ENCODE results near the gene CD3D.

CD3D gene

DNA sequence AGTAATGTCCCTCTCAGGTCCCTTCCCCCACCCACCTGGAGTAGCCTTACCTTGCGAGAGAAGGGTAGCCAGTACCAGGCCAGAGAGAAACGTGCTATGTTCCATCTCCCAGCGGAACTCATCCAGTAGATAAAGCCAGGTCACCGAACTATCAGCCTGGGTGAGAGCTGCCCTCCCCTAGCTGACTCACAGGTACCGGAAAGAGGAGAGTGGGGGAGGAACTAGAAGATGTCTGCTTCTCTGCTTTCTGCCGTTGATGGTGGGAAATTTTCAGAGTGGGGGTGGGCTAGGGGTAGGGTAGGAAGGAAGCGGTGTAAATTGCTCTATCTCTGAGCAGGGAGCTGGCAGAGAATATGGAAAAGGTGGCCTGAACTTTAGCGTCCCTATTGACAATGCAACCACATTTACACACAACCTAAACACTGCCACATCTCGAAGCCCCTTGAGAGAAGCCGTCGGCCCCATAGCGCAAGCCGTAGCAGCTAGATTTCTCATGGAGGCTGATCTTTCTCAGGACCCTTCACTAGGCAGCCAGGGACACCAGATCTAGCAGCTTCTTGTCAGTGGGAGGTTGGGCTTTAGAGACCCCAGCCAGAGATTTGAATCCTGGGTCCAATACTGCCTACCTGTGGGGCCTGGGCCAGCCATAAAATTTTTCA lies at the start of gene CD3D:
CD3D (minus strand) TSS at position 203 of the 659 bp plus-strand sequence; CDS start at position 105, 98 bp downstream.
- DNase-seq = no peak

DNA sequence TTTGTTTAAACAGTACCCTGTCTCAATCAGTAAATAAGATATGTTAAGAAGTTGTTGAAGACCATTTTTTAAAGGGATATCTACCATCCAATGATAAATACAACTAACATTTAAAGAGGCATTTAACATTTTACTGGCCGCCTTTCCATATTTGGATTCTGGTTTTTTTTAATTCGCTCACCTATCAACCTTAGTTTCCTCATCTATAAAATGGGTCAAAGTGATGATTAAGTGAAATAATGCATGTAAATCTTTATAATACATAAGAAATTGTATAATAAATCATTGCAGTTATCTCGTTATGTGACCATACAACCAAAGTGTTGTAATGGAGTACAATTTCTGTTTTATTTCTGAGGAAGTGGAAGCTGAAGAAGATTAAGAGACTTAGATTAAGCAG lies 41.2 kb upstream of the CD3D start:
- DNase-seq = no peak

DNA sequence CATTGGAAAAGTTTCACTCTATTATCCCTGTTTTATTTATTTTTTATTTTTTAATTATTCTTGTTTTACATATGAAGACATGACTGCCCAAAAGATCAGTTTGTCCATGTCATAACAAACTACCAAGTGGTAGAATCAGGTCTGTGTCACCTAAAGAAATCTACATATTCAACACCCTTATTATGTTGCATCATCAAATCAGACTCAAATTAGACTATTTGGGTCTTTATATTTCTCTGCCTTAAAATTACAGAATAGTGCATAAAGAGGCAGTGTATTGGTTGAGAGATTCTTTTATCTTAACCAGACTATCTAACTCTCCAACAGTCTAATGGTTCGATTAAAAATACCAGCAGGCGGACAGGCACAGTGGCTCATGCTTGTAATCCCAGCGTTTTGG lies 40.4 kb upstream of the CD3D start:
- DNase-seq = no peak

DNA sequence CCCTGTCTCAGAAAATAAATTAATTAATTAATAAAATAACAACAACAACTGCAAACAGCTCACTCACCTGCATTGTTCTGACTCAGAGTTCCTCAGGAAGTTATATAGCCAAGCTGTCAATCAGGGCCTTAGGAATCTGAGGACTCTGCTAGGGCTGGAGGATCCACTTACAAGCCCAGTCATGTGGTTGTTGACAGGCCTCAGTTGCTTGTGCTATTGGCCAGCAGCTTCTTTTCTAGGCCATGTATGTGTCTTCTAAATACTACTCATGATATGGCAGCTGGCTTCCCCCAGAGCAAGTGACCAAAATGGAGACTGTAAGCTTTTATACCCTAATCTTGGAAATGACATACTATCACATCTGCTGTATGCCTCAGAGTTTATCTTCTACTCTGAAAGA lies 38.1 kb upstream of the CD3D start:
- DNase-seq = no peak

DNA sequence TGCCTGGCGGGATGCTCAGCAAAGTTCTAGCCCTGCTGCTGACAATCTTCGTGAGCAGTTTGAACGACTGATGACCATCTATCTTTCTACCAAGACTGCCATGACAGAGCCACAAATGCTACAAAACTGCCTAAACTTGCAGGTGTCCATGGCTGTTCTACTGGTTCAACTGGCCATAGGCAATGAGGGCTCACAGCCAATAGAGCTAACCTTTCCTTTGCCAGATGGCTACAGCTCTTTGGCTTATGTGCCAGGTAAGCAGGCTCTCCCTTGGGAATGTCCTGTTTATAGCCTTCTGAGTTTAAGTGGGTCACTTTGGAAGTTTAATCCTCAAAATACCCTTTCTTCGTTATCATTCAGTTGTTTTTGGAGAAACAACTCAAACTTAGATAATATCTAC lies 37.0 kb upstream of the CD3D start:
- DNase-seq = no peak

DNA sequence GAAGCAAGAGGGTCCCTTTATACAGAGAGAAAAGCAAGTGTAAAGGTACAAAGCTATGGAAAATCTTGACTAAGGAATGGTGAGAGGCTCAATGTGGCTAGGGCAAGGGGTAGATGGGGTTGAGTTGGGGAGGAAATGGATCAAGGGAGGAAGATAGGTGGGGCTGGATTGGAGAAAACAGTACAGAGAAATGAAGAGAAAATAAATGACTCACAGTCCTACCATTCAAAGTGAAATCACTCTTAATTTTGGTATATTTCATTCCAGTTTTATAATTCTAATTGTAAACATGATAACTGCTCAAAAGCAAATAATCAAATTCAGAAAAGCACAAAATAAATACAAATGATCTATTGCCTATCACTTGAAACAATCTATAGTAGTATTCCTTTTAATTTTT lies 33.5 kb upstream of the CD3D start:
- DNase-seq = no peak

DNA sequence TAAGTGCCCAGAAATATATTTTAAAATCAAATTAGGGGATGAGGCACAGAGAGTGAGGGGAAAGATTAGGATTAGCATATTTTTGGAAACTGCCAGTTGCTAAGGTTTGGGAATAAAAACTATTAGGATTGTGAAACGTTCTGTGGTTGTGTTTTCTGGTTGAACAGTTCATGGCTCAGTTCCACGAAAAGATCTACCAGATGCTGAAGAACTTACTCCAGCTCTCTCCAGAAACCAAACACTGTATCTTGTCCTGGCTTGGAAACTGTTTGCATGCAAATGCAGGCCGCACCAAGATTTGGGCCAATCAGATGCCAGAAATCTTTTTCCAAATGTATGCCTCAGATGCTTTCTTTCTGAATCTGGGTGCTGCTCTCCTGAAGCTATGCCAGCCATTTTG lies 32.2 kb upstream of the CD3D start:
- DNase-seq = no peak

DNA sequence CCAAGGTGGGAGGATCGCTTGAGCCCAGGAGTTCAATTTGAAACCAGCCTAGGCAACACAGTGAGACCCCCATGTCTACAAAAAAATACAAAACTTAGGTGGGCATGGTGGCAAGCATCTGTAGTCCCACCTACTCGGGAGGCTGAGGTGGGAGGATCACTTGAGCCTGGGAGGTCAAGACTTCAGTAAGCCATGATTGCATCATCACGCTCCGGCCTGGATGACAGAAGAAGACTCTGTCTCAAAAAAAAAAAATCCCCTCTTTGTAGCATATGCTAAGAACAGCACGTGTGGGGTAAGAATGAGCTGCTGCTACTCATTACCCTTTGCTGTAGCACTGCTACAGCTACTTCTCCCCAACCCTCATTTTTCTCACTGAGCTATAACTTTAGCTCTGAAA lies 31.4 kb upstream of the CD3D start:
- DNase-seq = no peak

DNA sequence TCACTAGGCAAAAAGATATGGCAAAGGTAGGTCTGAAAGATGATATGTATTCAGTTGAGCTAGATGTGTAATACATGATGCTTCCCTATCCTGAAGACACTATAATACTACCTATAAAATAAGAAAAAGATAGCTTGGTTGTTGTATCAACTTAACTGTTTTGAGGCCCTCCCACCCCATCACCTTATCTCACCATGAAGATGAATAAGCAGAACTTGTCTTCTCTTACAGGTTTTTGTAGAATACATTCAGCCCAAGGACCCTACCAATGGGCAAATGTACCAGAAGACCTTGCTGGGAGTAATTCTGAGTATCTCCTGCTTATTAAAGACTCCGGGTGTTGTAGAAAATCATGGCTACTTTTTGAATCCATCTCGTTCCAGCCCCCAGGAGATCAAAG lies 30.8 kb upstream of the CD3D start:
- no peak for DNase-seq

DNA sequence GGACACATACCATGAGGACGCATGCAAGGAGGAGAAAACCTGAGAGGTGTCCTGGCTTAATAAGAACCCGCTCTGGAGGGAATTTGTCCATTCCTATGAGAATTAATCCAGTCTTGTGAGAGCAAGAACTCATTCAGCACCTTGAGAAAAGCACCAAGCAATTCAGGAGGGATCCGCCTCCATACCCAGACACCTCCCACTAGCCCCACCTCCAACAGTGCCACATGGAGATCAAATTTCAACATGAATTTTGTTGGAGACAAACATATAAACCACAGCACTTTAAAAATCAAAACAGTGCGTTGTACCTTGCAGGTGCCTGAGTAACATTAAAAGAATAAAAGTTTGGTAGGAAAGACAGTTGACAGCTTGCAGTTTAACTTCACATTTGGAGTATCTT lies 28.3 kb upstream of the CD3D start:
- DNase-seq = no peak

DNA sequence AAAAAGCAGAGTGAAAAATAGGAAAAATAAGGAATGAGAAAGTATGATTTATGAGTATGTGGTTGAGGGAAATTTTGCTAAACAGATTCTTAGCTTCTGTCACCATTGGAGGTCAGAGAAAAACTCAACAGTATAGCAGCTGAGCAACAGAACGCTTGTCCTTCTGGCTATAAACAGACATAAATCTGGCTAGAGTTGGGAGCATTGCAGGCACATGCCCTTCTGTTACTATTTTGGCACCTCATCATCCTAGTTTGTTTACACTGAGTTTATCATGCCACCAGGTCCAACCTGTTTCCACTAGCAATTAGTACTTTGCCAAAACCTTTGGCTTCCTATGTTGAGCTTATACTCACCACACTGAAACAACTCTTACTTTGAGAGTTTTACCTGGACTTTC lies 23.8 kb upstream of the CD3D start:
- no peak for DNase-seq

DNA sequence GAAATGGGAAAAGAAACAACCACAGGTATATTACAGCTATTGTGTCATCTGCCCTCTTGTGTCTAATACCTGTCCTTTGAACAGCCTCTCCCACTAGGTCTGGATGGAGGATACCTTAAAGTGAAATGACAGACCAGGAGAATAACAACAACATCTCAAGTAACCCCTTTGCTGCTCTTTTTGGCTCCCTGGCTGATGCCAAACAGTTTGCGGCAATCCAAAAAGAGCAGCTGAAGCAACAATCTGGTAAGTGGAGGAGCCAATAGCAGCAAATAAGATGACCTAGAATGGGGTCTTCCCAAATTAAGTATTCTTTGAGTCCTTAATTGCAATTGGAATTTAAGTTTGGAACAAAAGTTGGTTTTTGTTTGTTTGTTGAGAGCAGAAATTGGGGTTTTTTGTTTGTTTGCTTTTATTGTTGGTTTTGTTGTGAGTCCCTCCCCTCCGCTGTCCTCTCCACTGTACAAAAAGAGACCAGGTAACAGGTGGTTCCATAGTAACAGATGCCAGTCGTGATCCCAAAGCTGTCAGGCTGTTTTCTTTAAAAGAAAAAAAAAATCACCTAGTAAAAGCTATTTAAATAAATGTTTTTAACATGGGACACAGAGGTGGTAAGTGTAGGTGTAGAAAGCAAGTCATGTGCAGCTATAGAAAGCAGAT lies 22.6 kb upstream of the CD3D start:
- DNase-seq = no peak

DNA sequence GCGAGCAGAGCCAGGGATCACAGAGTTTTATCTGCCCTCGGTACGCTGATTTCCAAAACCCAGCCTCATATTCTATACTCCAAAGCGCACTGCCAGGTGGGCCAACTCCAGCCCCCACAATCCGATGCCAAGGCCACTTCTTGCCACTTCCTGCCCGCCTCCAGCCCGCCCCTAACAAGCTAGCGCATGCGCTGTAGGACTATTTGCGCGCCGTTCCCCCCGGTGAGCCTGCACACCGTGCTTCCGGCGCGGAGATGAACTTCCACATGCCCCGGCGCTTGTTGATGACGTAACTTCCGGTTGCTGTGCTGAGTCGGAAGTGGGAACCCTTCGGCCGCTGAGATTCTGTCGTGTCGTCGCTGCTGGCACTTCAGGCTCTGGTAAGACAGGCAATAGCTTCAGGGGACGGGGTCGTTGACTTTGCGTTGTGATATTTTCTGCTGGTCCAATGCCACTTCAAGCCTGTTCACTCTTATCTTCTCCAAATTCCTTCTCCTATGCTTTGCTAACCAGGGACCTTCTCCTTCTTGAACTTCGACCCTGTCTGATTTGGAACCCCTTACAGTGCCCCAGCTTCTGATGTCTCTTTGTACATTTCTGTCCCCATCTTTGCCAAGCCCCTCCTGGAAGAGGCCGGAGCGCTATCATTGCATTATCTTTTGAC lies 16.9 kb upstream of the CD3D start, which contains the start of gene UBE4A:
UBE4A (plus strand) TSS at position 306 of the 664 bp plus-strand sequence. CDS start 5,481 bp downstream, outside the sequence.
- DNase-seq = peak; percentile 96

DNA sequence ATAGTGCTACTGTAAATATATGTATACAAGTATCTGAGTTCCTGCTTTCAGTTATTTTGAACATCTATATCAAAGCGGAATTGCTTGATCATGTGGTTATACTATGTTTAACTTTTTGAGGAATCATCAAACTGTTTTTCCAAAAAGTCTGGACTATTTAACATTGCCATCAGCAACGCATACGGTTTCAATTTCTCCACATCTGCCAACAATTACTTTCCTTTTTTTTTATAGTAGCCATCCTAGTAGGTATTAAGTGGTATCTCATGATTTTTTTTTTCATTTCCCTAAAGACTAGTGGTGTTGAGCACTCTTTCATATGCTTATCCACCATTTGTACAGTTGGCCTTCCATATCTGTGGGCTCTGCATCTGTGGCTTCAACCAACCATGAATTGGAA lies 15.6 kb upstream of the CD3D start:
- no peak for DNase-seq

DNA sequence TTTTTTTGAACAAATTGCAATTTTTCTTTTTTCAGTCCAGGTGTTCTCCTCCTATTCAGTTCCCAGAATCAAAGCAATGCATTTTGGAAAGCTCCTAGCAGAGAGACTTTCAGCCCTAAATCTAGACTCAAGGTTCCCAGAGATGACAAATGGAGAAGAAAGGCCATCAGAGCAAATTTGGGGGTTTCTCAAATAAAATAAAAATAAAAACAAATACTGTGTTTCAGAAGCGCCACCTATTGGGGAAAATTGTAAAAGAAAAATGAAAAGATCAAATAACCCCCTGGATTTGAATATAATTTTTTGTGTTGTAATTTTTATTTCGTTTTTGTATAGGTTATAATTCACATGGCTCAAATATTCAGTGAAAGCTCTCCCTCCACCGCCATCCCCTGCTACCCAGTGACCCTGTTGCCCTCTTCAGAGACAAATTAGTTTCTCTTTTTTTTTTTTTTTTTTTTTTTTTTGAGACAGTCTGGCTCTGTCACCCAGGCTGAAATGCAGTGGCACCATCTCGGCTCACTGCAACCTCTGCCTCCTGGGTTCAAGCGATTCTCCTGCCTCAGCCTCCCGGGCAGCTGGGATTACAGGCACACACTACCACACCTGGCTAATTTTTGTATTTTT lies 10.7 kb upstream of the CD3D start:
- DNase-seq = peak; percentile 22

DNA sequence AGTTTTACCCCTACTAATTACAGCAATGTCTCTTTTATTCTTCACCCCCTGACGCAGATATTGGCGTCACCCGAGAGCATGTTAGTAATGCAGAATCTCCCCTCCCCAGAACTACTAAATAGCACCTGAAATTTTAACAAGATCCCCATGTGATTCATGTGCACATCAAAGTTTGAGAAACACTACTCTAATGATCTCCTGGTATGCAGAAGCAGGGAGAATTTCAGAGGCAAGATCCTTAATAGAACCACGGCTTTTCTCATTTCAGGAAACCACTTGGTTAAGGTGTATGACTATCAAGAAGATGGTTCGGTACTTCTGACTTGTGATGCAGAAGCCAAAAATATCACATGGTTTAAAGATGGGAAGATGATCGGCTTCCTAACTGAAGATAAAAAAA lies 7.0 kb upstream of the CD3D start:
- no peak for DNase-seq

DNA sequence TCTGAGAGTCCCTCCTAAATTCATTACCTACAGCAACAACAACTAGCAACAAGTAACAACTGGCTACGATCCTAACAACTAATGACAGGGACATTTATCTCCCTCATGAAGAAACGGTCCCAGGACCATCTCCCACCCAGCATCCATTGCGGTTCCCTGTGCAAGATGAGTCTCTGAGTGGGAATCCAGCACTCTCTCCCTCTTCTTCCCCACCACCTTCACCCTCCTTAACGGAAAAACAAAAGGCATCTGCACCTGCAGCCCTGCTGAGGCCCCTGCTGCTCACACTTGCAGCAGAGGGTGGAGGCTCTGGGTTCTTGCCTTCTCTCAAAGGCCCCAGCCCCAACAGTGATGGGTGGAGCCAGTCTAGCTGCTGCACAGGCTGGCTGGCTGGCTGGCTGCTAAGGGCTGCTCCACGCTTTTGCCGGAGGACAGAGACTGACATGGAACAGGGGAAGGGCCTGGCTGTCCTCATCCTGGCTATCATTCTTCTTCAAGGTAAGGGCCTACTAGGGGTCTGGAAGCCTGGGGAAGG lies 1.5 kb upstream of the CD3D start, which contains the start of gene CD3G:
CD3G (plus strand) TSS at position 364 of the 535 bp plus-strand sequence; CDS start at position 444, 80 bp downstream.
- DNase-seq = no peak

DNA sequence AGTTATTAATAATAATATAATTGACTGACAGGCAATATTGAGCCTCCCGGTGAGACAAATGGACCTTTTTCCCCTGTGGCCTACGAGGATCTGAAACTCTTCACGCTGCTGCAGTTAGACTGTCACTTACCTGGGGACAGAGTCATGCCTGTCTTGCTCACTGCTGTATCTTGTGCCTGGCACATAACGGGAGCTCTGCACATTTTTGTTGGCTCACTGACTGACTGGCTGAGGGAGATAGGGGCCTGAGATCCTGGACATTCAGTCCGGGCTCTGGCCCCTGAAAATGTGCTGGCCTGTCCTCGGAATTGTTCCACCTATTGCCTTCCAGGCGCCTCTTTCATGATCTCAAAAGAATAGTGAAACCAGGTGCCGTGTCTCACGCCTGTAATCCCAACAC lies 743 bp upstream of the CD3D start:
- no peak for DNase-seq

DNA sequence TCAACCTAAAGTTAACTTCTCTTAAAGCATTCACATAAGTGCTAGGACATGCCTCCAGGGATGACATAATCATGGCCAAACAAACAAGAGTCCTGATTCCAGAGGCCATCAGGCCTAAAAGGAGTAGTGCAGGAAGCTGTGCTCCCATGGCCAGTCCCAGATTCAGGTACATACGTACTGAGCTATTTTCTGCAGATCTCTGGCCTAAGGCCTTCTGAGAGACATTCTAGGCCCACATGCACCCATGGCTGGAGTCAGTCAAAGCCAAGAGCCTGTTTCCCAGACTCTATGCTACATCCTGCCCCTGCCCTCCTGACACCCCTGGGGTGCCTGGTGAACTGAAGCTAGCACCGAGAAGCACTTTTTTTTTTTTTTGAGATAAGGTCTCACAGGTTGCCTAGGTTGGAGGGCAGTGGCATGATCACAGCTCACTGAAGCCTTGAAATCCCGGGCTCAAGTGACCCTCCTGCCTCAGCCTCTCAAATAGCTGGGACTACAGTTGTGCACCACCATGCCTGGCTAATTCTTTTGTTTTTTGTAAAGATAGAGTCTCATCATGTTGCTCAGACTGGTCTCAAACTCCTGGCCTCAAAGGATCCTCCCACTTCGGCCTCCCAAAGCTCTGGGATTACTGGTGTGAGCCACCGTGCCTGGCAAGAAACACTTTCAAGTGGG lies 553 bp downstream of the CD3D start:
- DNase-seq = no peak

DNA sequence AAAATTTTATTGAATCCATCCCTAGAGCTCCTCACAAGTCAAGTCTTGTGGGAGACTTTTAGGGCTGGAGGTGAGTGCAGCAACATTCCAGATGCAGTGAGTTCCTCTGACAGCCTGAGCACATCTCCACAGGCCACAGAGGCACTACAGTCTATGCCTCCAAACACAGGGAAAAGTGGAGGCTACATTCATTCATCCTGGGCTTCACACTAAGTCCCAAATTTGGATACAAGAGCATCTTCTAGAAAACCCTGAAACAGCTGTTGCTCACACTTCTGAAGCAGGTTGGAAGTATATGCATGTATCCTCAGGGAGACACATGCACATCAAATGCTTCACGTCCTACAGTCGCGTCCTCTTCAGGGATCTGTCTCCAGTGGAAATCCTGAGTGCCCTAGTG lies 1.2 kb downstream of the CD3D start:
- no peak for DNase-seq

DNA sequence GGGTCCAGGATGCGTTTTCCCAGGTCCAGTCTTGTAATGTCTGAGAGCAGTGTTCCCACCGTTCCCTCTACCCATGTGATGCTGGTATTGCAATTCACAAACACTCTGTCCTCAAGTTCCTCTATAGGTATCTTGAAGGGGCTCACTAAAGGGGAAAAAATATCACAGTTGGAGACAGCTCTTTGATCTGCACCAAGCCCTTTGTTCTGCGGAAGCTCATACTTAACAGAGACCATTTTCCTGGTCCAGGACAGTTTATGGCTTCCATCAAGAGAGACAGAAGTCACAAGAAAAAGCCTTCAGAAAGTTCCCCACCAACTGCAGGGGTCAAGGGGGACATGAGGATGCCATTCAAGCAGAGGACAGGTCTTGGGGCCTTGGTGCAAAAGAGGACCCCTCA lies 2.1 kb downstream of the CD3D start:
- no peak for DNase-seq

DNA sequence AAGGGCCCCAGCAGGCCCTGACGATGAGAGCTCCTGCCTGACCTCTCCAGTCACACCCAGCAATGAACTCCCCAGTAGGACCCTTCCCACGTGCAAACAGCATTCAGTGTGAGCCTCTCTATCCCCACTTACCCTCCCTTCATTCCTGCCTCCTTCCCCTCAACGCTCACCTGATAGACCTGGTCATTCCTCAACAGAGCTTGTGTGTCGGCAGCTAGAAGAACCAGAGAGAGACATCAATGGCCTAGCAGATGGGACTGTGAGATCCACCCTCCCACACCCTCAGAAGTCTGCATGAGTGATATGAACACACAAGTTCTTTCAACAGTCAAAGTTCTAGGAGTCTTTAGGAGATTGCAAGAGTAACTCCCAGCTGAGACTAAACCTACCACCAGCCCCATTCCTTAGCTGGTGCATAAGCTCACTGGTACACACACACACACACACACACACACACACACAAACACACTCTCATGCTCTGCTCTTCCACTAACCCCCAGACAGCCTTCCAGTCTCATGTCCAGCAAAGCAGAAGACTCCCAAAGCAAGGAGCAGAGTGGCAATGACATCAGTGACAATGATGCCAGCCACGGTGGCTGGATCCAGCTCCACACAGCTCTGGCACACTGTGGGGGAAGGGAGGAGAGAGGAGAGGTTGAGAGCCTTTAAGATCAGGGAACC lies 3.1 kb downstream of the CD3D start:
- no peak for DNase-seq
